ENCODE measurements around the gene LMX1A. TPM values are rescaled to one million over a fixed set of nuclear protein-coding genes. Genes with fewer than 3 reads are reported as not detected.

The LMX1A gene
- total RNA-seq, 1 experiment from 2014 or later, result not detected

GRCh38 chr1:165387961-165388360 lies 31.4 kb upstream of the LMX1A start:
- POLR2A ChIA-PET, result no interaction called here
- Mint-ChIP-seq H3K36me3 (no peaks in the 10 kb centered on the region), H3K9me3 (no peaks in the 10 kb centered on the region), H3K27ac (no peak overlapping the region), H3K4me3 (no peak overlapping the region), H3K4me1 (peaks cover 4% of the 10 kb centered on the region), H3K27me3 (ENCODE audit: low read depth) (peaks cover 17% of the 10 kb centered on the region)
- TF ChIP-seq ZNF138 (CRISPR knock-in tag; conservative IDR thresholded peaks at IDR 0.05) (no peak), USF2 (CRISPR knock-in tag; IDR thresholded peaks at IDR 0.05) (no peak)
- no peak for ATAC-seq
- DNase-seq (ENCODE audit: low spot score), result no peak
- CTCF ChIA-PET, result interaction anchor here (1.0 to 1.6 kb wide), 2 partner anchors 19 to 21 kb away, joined by 3 to 5 read pairs; no protein-coding TSS in a partner anchor

DNA sequence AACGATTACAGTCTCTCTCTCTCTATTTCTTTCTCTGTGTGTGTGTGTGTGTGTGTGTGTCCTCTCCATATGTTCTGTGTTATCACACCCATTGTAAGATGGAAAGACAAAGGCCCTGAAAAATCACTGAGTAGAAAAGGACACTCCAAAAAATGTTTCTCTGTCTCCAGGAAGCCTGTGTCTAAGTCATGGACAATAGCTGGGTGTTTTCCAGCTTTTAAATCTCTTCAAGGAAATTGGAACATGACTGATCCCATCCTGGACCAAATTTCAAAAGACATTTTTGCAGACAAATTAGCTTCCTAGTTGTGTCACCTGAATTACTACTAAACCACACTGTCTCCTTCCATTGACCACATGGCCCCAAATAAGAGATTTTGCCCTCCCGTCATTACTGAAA lies 31.0 kb upstream of the LMX1A start:
- no peak for DNase-seq (ENCODE audit: low spot score)
- ChIA-PET CTCF (interaction anchor here (1.6 kb wide), 1 partner anchor 20 kb away, joined by 5 read pairs; no protein-coding TSS in a partner anchor), POLR2A (no interaction called here)
- no peak overlapping the region for H3K27ac Mint-ChIP-seq
- H3K4me3 Mint-ChIP-seq, result no peak overlapping the region
- TF ChIP-seq SOX15 (CRISPR knock-in tag; IDR thresholded peaks at IDR 0.05), result no peak
- no peak for TF ChIP-seq ZNF138 (CRISPR knock-in tag; conservative IDR thresholded peaks at IDR 0.05)
- H3K27me3 Mint-ChIP-seq (ENCODE audit: low read depth), result peaks cover 13% of the 10 kb centered on the region
- no peaks in the 10 kb centered on the region for H3K36me3 Mint-ChIP-seq
- peaks cover 7% of the 10 kb centered on the region for H3K4me1 Mint-ChIP-seq
- H3K9me3 Mint-ChIP-seq, result no peaks in the 10 kb centered on the region
- ATAC-seq, result no peak

- H3K4me3 Mint-ChIP-seq, result no peak overlapping the region
- CTCF ChIA-PET, result interaction anchor here (1.0 to 4.3 kb wide), 4 partner anchors 9 to 16 kb away, joined by 3 to 22 read pairs (median 13); no protein-coding TSS in a partner anchor
- TF ChIP-seq TP53 (CRISPR knock-in tag; IDR thresholded peaks at IDR 0.05), result no peak
- TF ChIP-seq ZBTB21 (CRISPR knock-in tag; IDR thresholded peaks at IDR 0.05; ENCODE audit: borderline replicate concordance), result no peak
- TF ChIP-seq, protein P1, sequence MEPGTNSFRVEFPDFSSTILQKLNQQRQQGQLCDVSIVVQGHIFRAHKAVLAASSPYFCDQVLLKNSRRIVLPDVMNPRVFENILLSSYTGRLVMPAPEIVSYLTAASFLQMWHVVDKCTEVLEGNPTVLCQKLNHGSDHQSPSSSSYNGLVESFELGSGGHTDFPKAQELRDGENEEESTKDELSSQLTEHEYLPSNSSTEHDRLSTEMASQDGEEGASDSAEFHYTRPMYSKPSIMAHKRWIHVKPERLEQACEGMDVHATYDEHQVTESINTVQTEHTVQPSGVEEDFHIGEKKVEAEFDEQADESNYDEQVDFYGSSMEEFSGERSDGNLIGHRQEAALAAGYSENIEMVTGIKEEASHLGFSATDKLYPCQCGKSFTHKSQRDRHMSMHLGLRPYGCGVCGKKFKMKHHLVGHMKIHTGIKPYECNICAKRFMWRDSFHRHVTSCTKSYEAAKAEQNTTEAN (CRISPR knock-in tag; IDR thresholded peaks at IDR 0.05), result no peak
- TF ChIP-seq HMGXB4 (CRISPR knock-in tag; IDR thresholded peaks at IDR 0.05), result no peak
- no peak for TF ChIP-seq IRF1 (CRISPR knock-in tag; IDR thresholded peaks at IDR 0.05)
- no peak for TF ChIP-seq ERG (CRISPR knock-in tag; IDR thresholded peaks at IDR 0.05)
- TF ChIP-seq MXD4 (CRISPR knock-in tag; IDR thresholded peaks at IDR 0.05; ENCODE audit: borderline replicate concordance), result no peak
- no peak for TF ChIP-seq ATF1 (CRISPR knock-in tag; IDR thresholded peaks at IDR 0.05)
- TF ChIP-seq, protein P2, sequence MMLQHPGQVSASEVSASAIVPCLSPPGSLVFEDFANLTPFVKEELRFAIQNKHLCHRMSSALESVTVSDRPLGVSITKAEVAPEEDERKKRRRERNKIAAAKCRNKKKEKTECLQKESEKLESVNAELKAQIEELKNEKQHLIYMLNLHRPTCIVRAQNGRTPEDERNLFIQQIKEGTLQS (CRISPR knock-in tag; conservative IDR thresholded peaks at IDR 0.05), result no peak
- TF ChIP-seq NFE2L1 (CRISPR knock-in tag; IDR thresholded peaks at IDR 0.05), result no peak
- no peak for TF ChIP-seq ZNF263 (CRISPR knock-in tag; IDR thresholded peaks at IDR 0.05; ENCODE audit: low read depth)
- H3K27ac Mint-ChIP-seq, result no peak overlapping the region
- H3K27me3 Mint-ChIP-seq (ENCODE audit: low read depth), result peaks cover 23% of the 10 kb centered on the region
- no peaks in the 10 kb centered on the region for H3K36me3 Mint-ChIP-seq
- no peak for ATAC-seq
- POLR2A ChIA-PET, result no interaction called here
- H3K4me1 Mint-ChIP-seq, result peaks cover 7% of the 10 kb centered on the region
- no peaks in the 10 kb centered on the region for H3K9me3 Mint-ChIP-seq
- DNase-seq (ENCODE audit: low spot score), result no peak
Observed at GRCh38 chr1:165383599-165384405, 27.3 kb upstream of the LMX1A start.

All from WTC11 (cell line).